GM12878 (cell line): ENCODE measurements around the gene TIFAB.

ENCODE experiments used
- CBX5 ChIP-seq: sonication (generic); IDR thresholded peaks from 2 replicates; pipeline ENCODE4 v1.6.1; 2016; ENCODE audit warnings: low read depth, moderate library complexity, mild to moderate bottlenecking, inconsistent platforms
- MYC ChIP-seq: IDR thresholded peaks from 2 replicates; pipeline ENCODE4 v1.6.1; 2011; ENCODE audit warnings: mild to moderate bottlenecking, low read length, moderate library complexity, inconsistent platforms; ENCODE audit not compliant: insufficient read depth, insufficient replicate concordance, insufficient read length, severe bottlenecking
- SIN3A ChIP-seq: IDR thresholded peaks from 2 replicates; pipeline ENCODE4 v1.6.1; 2012; ENCODE audit warnings: low read depth, low read length, improper control_type of control experiment
- YY1 ChIP-seq: IDR thresholded peaks from 2 replicates; pipeline ENCODE4 v1.6.1; 2011; ENCODE audit warnings: low read depth, mild to moderate bottlenecking, low read length
- TF ChIP-seq, protein P1 (sequence below): IDR thresholded peaks from 2 replicates; pipeline ENCODE4 v1.6.1; 2011; ENCODE audit warnings: mild to moderate bottlenecking, low read depth, low read length, moderate library complexity; ENCODE audit not compliant: insufficient replicate concordance

DNA sequence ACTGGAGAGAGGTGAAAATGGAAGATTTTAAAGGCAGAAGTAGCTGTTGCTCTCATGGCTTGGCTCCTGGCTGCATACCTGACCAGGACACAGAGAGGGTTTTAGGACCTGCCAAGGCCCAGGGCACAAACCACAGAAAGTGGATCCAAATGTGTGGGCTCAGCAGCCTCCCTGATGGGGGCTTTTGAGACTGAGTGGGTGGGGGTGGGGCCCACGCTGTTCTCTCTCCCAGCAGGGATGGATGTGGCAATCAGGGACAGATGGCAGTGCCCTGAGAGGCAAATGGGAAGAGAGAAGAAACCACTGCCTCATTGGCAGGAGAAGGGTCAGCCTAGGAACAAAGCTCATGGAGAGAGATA lies 34.9 kb upstream of the TIFAB start:
- no peak for TF ChIP-seq YY1
- TF ChIP-seq CBX5 = no peak
- TF ChIP-seq SIN3A = no peak
- TF ChIP-seq MYC = no peak
- TF ChIP-seq, protein P1, sequence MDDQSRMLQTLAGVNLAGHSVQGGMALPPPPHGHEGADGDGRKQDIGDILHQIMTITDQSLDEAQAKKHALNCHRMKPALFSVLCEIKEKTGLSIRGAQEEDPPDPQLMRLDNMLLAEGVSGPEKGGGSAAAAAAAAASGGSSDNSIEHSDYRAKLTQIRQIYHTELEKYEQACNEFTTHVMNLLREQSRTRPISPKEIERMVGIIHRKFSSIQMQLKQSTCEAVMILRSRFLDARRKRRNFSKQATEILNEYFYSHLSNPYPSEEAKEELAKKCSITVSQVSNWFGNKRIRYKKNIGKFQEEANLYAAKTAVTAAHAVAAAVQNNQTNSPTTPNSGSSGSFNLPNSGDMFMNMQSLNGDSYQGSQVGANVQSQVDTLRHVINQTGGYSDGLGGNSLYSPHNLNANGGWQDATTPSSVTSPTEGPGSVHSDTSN = no peak
